C4-2B (cell line): ENCODE data around the gene ZNF593.

Experiments
- CTCF ChIP-seq: fragments of 450-650 bp; conservative IDR thresholded peaks from 2 replicates; pipeline ENCODE4 v1.5.1; 2017; ENCODE audit warnings: mild to moderate bottlenecking
- ZFX ChIP-seq: fragments of 450-650 bp; IDR thresholded peaks from 2 replicates; pipeline ENCODE4 v1.6.1; 2017

DNA sequence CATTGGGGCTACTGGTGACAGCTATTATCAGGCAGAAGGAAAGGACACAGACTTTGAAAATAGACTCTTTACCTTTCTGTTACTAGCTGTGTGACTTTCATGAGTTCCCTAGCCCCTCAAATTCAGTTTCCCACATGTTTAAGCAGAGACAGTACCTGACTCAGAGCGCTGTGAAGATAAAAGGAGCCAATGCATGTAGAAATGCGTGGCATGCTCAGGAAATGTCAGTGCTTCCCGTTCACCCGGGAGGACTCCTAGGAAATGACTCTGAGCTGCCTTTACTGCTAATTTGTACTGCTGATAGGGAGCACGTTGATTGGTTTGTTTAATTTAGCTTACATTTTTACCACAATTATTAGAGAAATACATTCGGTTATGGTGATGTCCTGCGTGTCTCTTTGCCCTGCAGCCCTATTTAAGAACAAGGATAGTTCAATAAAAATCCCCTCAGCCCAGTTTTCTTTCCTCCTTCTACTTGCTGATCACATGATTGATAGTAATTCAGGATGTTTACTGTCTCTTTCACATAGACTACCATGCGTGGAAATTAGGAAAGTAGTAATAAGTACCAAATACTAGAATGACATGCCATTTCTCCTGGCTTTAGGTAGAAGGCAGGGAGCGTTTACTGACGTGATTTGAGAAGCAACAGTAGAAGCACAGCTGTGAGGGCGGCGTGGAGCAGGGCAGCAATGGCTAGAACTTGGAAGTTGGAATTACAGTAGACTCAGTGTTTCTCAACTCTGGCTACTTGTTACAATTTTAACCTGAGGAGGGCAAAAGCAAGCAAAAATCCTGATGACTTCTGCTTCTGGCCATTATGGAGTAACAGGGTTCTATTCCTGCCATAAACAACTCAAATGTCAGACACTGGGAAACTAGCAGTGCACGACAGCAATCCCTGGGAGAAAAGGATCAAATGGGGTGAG lies 42.2 kb upstream of the ZNF593 start:
- TF ChIP-seq CTCF (no peak), ZFX (no peak)
